T-cell (primary cell): ENCODE measurements around the gene MCOLN2. TPM values are rescaled to one million over a fixed set of nuclear protein-coding genes. Genes with fewer than 3 reads are reported as not detected.

Source experiments
- ATAC-seq, 4 experiments: fragments of 200-7000 bp in 3 of 4; fragments of 150-1000 bp in 1 of 4; cut with Tn5 transposase; replicated peaks in 1 of 4; 1 replicate in 3 of 4; 2 replicates in 1 of 4; pipeline ENCODE4 v1.10.0; 2021; ENCODE audit warnings: moderate library complexity in 3 of 4, mild to moderate bottlenecking in 2 of 4, moderate number of reproducible peaks in 1 of 4
- CTCF ChIA-PET, 2 donors: fragments of 300-600 bp; sonication (Branson Sonifier 250); formaldehyde crosslinking; loops; one replicate each; lab custom pipeline; 2022; ENCODE audit warnings: antibody characterized with exemption in 2 of 2; lab: Charles Lee
- POLR2A ChIA-PET, 2 donors: fragments of 300-600 bp; sonication (Branson Sonifier 250); formaldehyde crosslinking; loops; one replicate each; lab custom pipeline; 2022; ENCODE audit warnings: antibody characterized with exemption in 2 of 2; lab: Charles Lee
- DNase-seq, 35 experiments: peaks; one replicate each; pipeline versions ENCODE4 v3.0.0 to v3.0.0-alpha.2; 2013 to 2023
- H3K27ac ChIP-seq: one replicate; pipeline ENCODE4 v1.5.1; 2013; ENCODE audit warnings: low read length
- H3K27me3 ChIP-seq, 2 experiments: replicated peaks in 1 of 2; 1 replicate in 1 of 2; 2 replicates in 1 of 2; pipeline versions ENCODE4 v1.6.1 to v1.7.0; 2013; ENCODE audit warnings: low read length in 1 of 2, mixed read lengths in 1 of 2; ENCODE audit not compliant: control insufficient read depth in 2 of 2, insufficient read depth in 2 of 2; ENCODE audit errors: extremely low read depth in 1 of 2
- H3K36me3 ChIP-seq, 2 donors: 1 replicate in 1 of 2; 2 replicates in 1 of 2; pipeline versions ENCODE4 v1.6.1 to v1.7.0; 2013; ENCODE audit warnings: low read length in 1 of 2; ENCODE audit not compliant: control insufficient read depth in 2 of 2, insufficient read depth in 1 of 2; ENCODE audit errors: extremely low read depth in 1 of 2
- H3K4me1 ChIP-seq, 2 experiments: 1 replicate in 1 of 2; 2 replicates in 1 of 2; pipeline versions ENCODE4 v1.6.1 to v1.7.0; 2013; ENCODE audit warnings: low read length in 2 of 2, mixed read lengths in 1 of 2; ENCODE audit not compliant: insufficient read depth in 2 of 2, control insufficient read depth in 1 of 2; ENCODE audit errors: extremely low read depth in 1 of 2
- H3K4me3 ChIP-seq, 2 donors: 1 replicate in 1 of 2; 2 replicates in 1 of 2; pipeline versions ENCODE4 v1.5.1 to v1.7.0; 2013; ENCODE audit warnings: mild to moderate bottlenecking in 2 of 2, low read length in 1 of 2, moderate library complexity in 1 of 2; ENCODE audit not compliant: control insufficient read depth in 1 of 2; ENCODE audit errors: extremely low read depth in 1 of 2
- H3K9me3 ChIP-seq: 2 replicates; pipeline ENCODE4 v1.7.0; 2013
- H3K27ac Mint-ChIP-seq, 2 donors: one replicate each; pipeline ENCODE4 v1.8.0; 2020 to 2021; ENCODE audit warnings: mild to moderate bottlenecking in 2 of 2, mixed read lengths in 2 of 2
- H3K27me3 Mint-ChIP-seq, 2 donors: one replicate each; pipeline ENCODE4 v1.8.0; 2021 to 2022; ENCODE audit warnings: mixed read lengths in 2 of 2
- H3K36me3 Mint-ChIP-seq: one replicate; pipeline ENCODE4 v1.8.0; 2021; ENCODE audit warnings: mixed read lengths
- H3K4me1 Mint-ChIP-seq, 3 donors: one replicate each; pipeline ENCODE4 v1.8.0; 2020 to 2022; ENCODE audit warnings: mixed read lengths in 3 of 3, mild to moderate bottlenecking in 1 of 3
- H3K4me3 Mint-ChIP-seq, 3 donors: one replicate each; pipeline ENCODE4 v1.8.0; 2020 to 2022; ENCODE audit warnings: mild to moderate bottlenecking in 3 of 3, mixed read lengths in 3 of 3, moderate library complexity in 3 of 3
- H3K9me3 Mint-ChIP-seq, 3 donors: one replicate each; pipeline ENCODE4 v1.8.0; 2020 to 2022; ENCODE audit warnings: mixed read lengths in 3 of 3
- WGBS: methylation state at CpG from one replicate; pipeline ENCODE4 v1.1.5; 2013; ENCODE audit warnings: missing lambda C conversion rate; ENCODE audit not compliant: insufficient coverage; 5-methylcytosine and 5-hydroxymethylcytosine counted together
- total RNA-seq, 35 experiments: library from RNA in 6 of 35; stranded (reverse) in 6 of 35; fragments of 120-200 nt in 1 of 35; gene quantifications; one replicate each; pipeline versions ENCODE4 v1.2.1 to v1.2.4 and lab custom pipeline; 2013 to 2026

The MCOLN2 gene
- total RNA-seq, 5 donors from 2014 or later (not counting 1 experiment from before 2014, with no cell fraction given), result 7.6 to 19.3 (median 15.8) TPM

DNA sequence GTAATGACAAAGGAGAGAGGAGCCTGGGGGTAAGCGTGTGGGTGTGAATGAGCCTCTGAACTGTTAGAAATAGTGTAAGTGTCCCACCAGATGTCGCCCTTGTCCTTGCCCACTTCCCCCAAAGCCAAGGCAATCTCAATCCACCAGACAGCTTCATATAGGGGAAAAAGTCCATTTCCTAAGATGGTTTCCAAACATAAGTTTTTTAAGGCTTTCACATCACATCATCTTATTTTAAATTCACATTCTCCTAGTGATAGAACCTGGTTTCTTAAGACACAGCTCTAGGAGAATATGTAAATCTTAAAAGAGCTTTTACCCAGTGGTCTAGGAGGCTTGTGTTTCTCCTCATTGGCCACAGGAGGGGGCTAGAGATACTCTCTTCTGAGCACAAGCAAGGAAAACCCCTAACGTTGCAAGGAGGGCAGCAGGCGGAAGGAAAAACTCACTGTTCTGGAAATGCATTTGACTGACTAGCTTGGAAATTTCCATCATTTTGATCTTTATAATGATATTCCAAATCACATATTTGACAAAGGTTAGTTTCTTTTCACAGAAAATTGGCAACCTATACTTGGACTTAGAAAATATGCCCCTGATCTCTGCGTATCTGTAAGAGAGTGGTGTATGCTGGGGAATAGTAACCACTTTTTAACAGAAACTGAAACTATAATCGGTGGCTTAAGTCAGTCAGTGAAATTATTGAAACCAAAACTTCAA lies 52.0 kb downstream of the MCOLN2 start:
- H3K4me3 ChIP-seq, result peak overlapping the region; percentile 46
- peak; percentile 90 to 95 (median 93) for ATAC-seq
- DNase-seq, result peak; percentile 22 to 97 (median 70)
- H3K27ac ChIP-seq, result peak overlapping the region; percentile 85
- H3K36me3 ChIP-seq, result no peaks in the 10 kb centered on the region
- CTCF ChIA-PET, result interaction anchor here (0.6 to 5.1 kb wide), 91 partner anchors 9 to 1557 kb away, joined by 3 to 316 read pairs (median 5); partner anchors contain the start of genes BCL10 (in 2 of the 2), C1orf52 (in 2 of the 2), PRKACB (in 2 of the 2) and GNG5 (in 1 of the 2)
- peaks cover 3 to 5% (median 5%) of the 10 kb centered on the region in 3 donors for H3K9me3 Mint-ChIP-seq
- no peaks in the 10 kb centered on the region for H3K27me3 Mint-ChIP-seq
- no CpG with 5 or more reads among the region's 6 CpGs for WGBS
- H3K4me1 Mint-ChIP-seq, result peaks cover 6 to 12% (median 11%) of the 10 kb centered on the region in 3 donors
- H3K27me3 ChIP-seq, result no peaks in the 10 kb centered on the region
- no peaks in the 10 kb centered on the region for H3K9me3 ChIP-seq
- peaks cover 0 to 9% of the 10 kb centered on the region in 2 experiments for H3K4me1 ChIP-seq
- POLR2A ChIA-PET, result interaction anchor here (0.6 to 1.3 kb wide), 13 partner anchors 10 to 763 kb away, joined by 3 to 13 read pairs (median 4); partner anchors contain the start of genes C1orf52 (in 1 of the 2) and ZNHIT6 (in 1 of the 2)
- H3K4me3 Mint-ChIP-seq, result peak overlapping the region; percentile 79
- peaks cover 12% of the 10 kb centered on the region for H3K36me3 Mint-ChIP-seq
- peak overlapping the region; percentile 91 to 94 for H3K27ac Mint-ChIP-seq

- Mint-ChIP-seq H3K36me3 (no peaks in the 10 kb centered on the region), H3K9me3 (no peaks in the 10 kb centered on the region), H3K4me1 (peaks cover 6 to 12% (median 11%) of the 10 kb centered on the region in 3 donors), H3K4me3 (no peak overlapping the region), H3K27me3 (no peaks in the 10 kb centered on the region), H3K27ac (no peak overlapping the region)
- ChIA-PET POLR2A (no interaction called here), CTCF (interaction anchor here (0.5 to 5.1 kb wide), 6 partner anchors 10 to 816 kb away, joined by 3 to 285 read pairs (median 4); partner anchors contain the start of gene C1orf52 (in 2 of the 2))
- H3K36me3 ChIP-seq, result no peaks in the 10 kb centered on the region
- no peak for DNase-seq
- no peaks in the 10 kb centered on the region for H3K27me3 ChIP-seq
- ATAC-seq, result no peak
- H3K4me1 ChIP-seq, result peaks cover 0 to 9% of the 10 kb centered on the region in 2 experiments
- no peak overlapping the region for H3K4me3 ChIP-seq
- no peaks in the 10 kb centered on the region for H3K9me3 ChIP-seq
- WGBS, result no CpG with 5 or more reads among the region's 1 CpG
- no peak overlapping the region for H3K27ac ChIP-seq
Observed at GRCh38 chr1:84941843-84942242, 55.1 kb downstream of the MCOLN2 start.

DNA sequence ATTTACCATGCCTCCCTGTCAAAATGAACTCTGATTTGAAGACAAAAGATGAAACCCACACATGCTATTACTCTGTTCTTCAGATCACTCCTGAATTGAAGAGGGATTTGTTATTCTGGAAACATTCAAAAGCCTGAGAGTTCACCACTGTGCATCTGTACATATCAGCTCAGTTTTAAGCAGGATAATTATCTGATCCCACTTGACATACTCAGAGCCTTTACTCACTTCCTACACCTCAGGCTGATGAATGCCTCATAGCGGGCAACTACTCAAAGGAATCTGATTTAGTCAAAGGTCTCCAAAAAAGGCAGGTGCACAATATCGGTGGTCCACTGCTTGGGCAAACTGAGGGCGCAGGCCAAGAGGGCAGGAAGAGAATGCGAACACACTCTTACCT lies 56.4 kb downstream of the MCOLN2 start:
- WGBS, result 100% methylated on average over 3 of the region's 4 CpGs
- Mint-ChIP-seq H3K36me3 (no peaks in the 10 kb centered on the region), H3K4me3 (no peak overlapping the region), H3K27ac (no peak overlapping the region), H3K27me3 (no peaks in the 10 kb centered on the region), H3K9me3 (no peaks in the 10 kb centered on the region), H3K4me1 (peaks cover 6 to 10% (median 8%) of the 10 kb centered on the region in 3 donors)
- ATAC-seq (no peak), DNase-seq (no peak)
- Histone ChIP-seq H3K4me1 (peaks cover 0 to 7% of the 10 kb centered on the region in 2 experiments), H3K27me3 (no peaks in the 10 kb centered on the region), H3K27ac (no peak overlapping the region), H3K4me3 (no peak overlapping the region), H3K36me3 (no peaks in the 10 kb centered on the region), H3K9me3 (no peaks in the 10 kb centered on the region)
- ChIA-PET POLR2A (interaction anchor here in 1 of 2 donors (0.5 kb wide), 1 partner anchor 187 kb away, joined by 5 read pairs; no protein-coding TSS in a partner anchor), CTCF (interaction anchor here (0.5 to 5.1 kb wide), 4 partner anchors 87 to 318 kb away, joined by 3 to 285 read pairs (median 4); partner anchors contain the start of gene C1orf52 (in 1 of the 2))

GRCh38 chr1:84939761-84940160 lies 57.2 kb downstream of the MCOLN2 start:
- ChIA-PET POLR2A (interaction anchor here (0.5 to 0.6 kb wide), 3 partner anchors 58 to 838 kb away, joined by 3 to 5 read pairs (median 3); no protein-coding TSS in a partner anchor), CTCF (no interaction called here)
- Histone ChIP-seq H3K36me3 (no peaks in the 10 kb centered on the region), H3K4me3 (no peak overlapping the region), H3K9me3 (no peaks in the 10 kb centered on the region), H3K27ac (no peak overlapping the region), H3K4me1 (peaks cover 0 to 7% of the 10 kb centered on the region in 2 experiments), H3K27me3 (no peaks in the 10 kb centered on the region)
- peaks cover 4 to 6% (median 5%) of the 10 kb centered on the region in 3 donors for H3K4me1 Mint-ChIP-seq
- no peaks in the 10 kb centered on the region for H3K9me3 Mint-ChIP-seq
- no peak overlapping the region for H3K27ac Mint-ChIP-seq
- H3K4me3 Mint-ChIP-seq, result no peak overlapping the region
- ATAC-seq (no peak), DNase-seq (no peak)
- H3K36me3 Mint-ChIP-seq, result no peaks in the 10 kb centered on the region
- 97% methylated on average over 4 of the region's 11 CpGs for WGBS
- no peaks in the 10 kb centered on the region for H3K27me3 Mint-ChIP-seq

GRCh38 chr1:84939151-84939550 lies 57.8 kb downstream of the MCOLN2 start:
- H3K27me3 Mint-ChIP-seq, result no peaks in the 10 kb centered on the region
- DNase-seq (no peak), ATAC-seq (no peak)
- H3K27ac Mint-ChIP-seq, result no peak overlapping the region
- H3K9me3 Mint-ChIP-seq, result no peaks in the 10 kb centered on the region
- peaks cover 0 to 4% of the 10 kb centered on the region in 2 experiments for H3K4me1 ChIP-seq
- H3K9me3 ChIP-seq, result no peaks in the 10 kb centered on the region
- H3K4me1 Mint-ChIP-seq, result peaks cover 4 to 6% (median 4%) of the 10 kb centered on the region in 3 donors
- ChIA-PET POLR2A (interaction anchor here in 1 of 2 donors (0.5 to 0.6 kb wide), 2 partner anchors 59 to 839 kb away, joined by 3 read pairs; no protein-coding TSS in a partner anchor), CTCF (interaction anchor here (0.6 to 1.7 kb wide), 3 partner anchors 88 to 795 kb away, joined by 3 to 8 read pairs (median 3); partner anchors contain the start of gene PRKACB (in 1 of the 2))
- WGBS, result 85% methylated on average over 4 of the region's 8 CpGs
- no peaks in the 10 kb centered on the region for H3K36me3 Mint-ChIP-seq
- H3K27ac ChIP-seq, result no peak overlapping the region
- no peaks in the 10 kb centered on the region for H3K36me3 ChIP-seq
- no peaks in the 10 kb centered on the region for H3K27me3 ChIP-seq
- no peak overlapping the region for H3K4me3 Mint-ChIP-seq
- no peak overlapping the region for H3K4me3 ChIP-seq
